RWPE2 (cell line): ENCODE data around the gene MBNL2.

Experiments used
- ATAC-seq: fragments of 200-7000 bp; cut with Tn5 transposase; 3 replicates; pipeline ENCODE4 v1.9.1; 2021; ENCODE audit warnings: low read depth
- DNase-seq: peaks from one replicate; pipeline ENCODE4 v3.0.0-alpha.2; 2020; ENCODE audit warnings: low spot score
- H3K27ac ChIP-seq: fragments of 450-650 bp; 2 replicates; pipeline ENCODE4 v1.5.1; 2017; ENCODE audit warnings: mild to moderate bottlenecking; ENCODE audit not compliant: poor library complexity, severe bottlenecking
- H3K27me3 ChIP-seq: fragments of 250-450 bp; sonication (Bioruptor Pico); 2 replicates; pipeline ENCODE4 v1.5.1; 2021; ENCODE audit warnings: mild to moderate bottlenecking, moderate library complexity; ENCODE audit not compliant: insufficient read depth, poor library complexity, severe bottlenecking
- H3K36me3 ChIP-seq: fragments of 250-450 bp; sonication (Bioruptor Pico); 2 replicates; pipeline ENCODE4 v1.5.1; 2020; ENCODE audit warnings: low read depth, mild to moderate bottlenecking, moderate library complexity
- H3K4me1 ChIP-seq: fragments of 250-450 bp; sonication (Bioruptor Pico); 2 replicates; pipeline ENCODE4 v1.5.1; 2021; ENCODE audit warnings: mild to moderate bottlenecking, moderate library complexity; ENCODE audit not compliant: insufficient read depth, poor library complexity, severe bottlenecking
- H3K4me3 ChIP-seq: fragments of 250-450 bp; sonication (Bioruptor Pico); 2 replicates; pipeline ENCODE4 v1.5.1; 2021; ENCODE audit warnings: mild to moderate bottlenecking, moderate library complexity; ENCODE audit not compliant: severe bottlenecking
- H3K9me3 ChIP-seq: fragments of 250-450 bp; sonication (Bioruptor Pico); 2 replicates; pipeline ENCODE4 v1.5.1; 2021; ENCODE audit warnings: mild to moderate bottlenecking, moderate library complexity; ENCODE audit not compliant: severe bottlenecking
- CTCF ChIP-seq: fragments of 450-650 bp; IDR thresholded peaks from one replicate; pipeline ENCODE4 v1.5.1; 2017; ENCODE audit warnings: mild to moderate bottlenecking, moderate library complexity; ENCODE audit not compliant: poor library complexity, severe bottlenecking

MBNL2 gene

GRCh38 chr13:97425590-97425989, 203.5 kb downstream of the MBNL2 start:
- ATAC-seq (no peak), DNase-seq (no peak)
- H3K27me3 ChIP-seq: no peaks in the 10 kb centered on the region
- H3K36me3 ChIP-seq: no peaks in the 10 kb centered on the region
- TF ChIP-seq CTCF: no peak
- H3K4me1 ChIP-seq: no peaks in the 10 kb centered on the region
- H3K27ac ChIP-seq: no peak overlapping the region
- no peak overlapping the region for H3K4me3 ChIP-seq
- no peaks in the 10 kb centered on the region for H3K9me3 ChIP-seq

GRCh38 chr13:97426695-97427094, 204.6 kb downstream of the MBNL2 start:
- no peaks in the 10 kb centered on the region for H3K9me3 ChIP-seq
- no peaks in the 10 kb centered on the region for H3K36me3 ChIP-seq
- no peak for ATAC-seq
- H3K27me3 ChIP-seq: no peaks in the 10 kb centered on the region
- DNase-seq: no peak
- no peak for TF ChIP-seq CTCF
- H3K4me3 ChIP-seq: no peak overlapping the region
- H3K27ac ChIP-seq: no peak overlapping the region
- H3K4me1 ChIP-seq: peaks cover 4% of the 10 kb centered on the region

- no peak for ATAC-seq
- no peak for DNase-seq
- Histone ChIP-seq H3K4me1 (peaks cover 7% of the 10 kb centered on the region), H3K4me3 (no peak overlapping the region), H3K36me3 (no peaks in the 10 kb centered on the region), H3K27me3 (no peaks in the 10 kb centered on the region), H3K9me3 (no peaks in the 10 kb centered on the region), H3K27ac (no peak overlapping the region)
- TF ChIP-seq CTCF: no peak
Observed at GRCh38 chr13:97429681-97430081, 207.5 kb downstream of the MBNL2 start.

- H3K36me3 ChIP-seq: no peaks in the 10 kb centered on the region
- H3K4me1 ChIP-seq: peaks cover 7% of the 10 kb centered on the region
- ATAC-seq (no peak), DNase-seq (no peak)
- no peak for TF ChIP-seq CTCF
- no peak overlapping the region for H3K4me3 ChIP-seq
- no peaks in the 10 kb centered on the region for H3K27me3 ChIP-seq
- no peaks in the 10 kb centered on the region for H3K9me3 ChIP-seq
- H3K27ac ChIP-seq: no peak overlapping the region
Observed at GRCh38 chr13:97430296-97430695, 208.2 kb downstream of the MBNL2 start.

- Histone ChIP-seq H3K36me3 (no peaks in the 10 kb centered on the region), H3K4me1 (peaks cover 7% of the 10 kb centered on the region), H3K27me3 (no peaks in the 10 kb centered on the region), H3K9me3 (no peaks in the 10 kb centered on the region), H3K27ac (no peak overlapping the region), H3K4me3 (no peak overlapping the region)
- ATAC-seq (no peak), DNase-seq (no peak)
- TF ChIP-seq CTCF: no peak
Observed at GRCh38 chr13:97431171-97431764, 209.1 kb downstream of the MBNL2 start.
